GM18502 (cell line): ENCODE measurements around the gene MUCL1.
"Not testable (repeated sequence)": the region's sequence is repeated elsewhere in the genome, so short reads cannot be mapped to it uniquely, and the experiment has no call there.

Experiments
- ATAC-seq: cut with Tn5 transposase; IDR thresholded peaks from one replicate; pipeline ENCODE4 v1.9.1; 2021; ENCODE audit warnings: mild to moderate bottlenecking; ENCODE audit not compliant: unreplicated experiment, poor library complexity

The MUCL1 gene, protein sequence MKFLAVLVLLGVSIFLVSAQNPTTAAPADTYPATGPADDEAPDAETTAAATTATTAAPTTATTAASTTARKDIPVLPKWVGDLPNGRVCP

DNA sequence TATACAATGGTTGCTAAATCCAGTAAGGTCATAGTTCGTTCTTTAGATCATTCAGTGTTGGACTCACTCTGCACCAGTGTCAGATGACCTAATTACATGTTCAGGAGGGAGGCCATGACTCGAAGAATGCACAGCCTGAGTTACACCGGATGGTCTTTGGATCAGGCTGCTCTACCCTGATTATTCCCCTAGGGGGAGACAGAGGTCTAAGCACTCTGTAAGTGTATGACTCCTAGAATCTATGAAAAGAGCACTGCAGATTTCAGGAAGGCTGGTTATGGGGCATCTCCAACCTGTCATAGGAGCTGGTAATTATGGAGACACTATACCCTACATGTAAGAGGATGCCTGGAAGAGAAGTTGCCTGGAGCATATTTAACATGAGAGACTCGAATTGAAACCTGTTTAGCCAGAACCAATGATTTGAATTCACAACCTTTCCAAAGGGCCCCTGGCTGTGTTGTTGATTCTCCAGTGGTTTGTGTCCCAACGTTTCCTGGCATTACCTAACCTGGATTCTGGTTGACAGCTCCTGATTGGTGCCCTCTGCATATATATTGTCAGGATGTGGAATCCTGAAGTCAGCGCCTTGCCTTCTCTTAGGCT lies at the start of gene MUCL1:
Gene MUCL1, plus strand, starts transcription at position 584 of the 606 bp plus-strand sequence. CDS start 67 bp downstream, outside the sequence.
- peak; percentile 95 for ATAC-seq

DNA sequence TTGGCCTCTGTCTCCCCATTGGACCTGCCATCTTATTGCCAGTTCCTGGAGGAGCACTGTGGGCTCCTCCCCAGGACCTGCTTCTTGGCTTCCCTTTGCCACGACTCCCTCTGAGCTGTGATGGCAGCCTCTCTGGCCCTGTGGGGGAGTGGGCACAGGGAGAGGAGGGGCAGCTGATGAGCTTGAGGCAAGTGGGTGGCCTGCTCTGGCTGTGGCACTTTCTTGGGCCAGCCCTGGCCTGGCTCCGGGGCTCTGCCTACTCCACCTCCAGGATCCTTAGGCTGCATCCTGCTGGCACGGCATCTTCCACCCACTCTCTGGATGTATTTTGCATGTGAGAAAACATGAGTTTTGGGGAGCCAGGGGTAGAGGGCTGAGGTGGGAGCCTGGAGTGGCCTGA lies 32.6 kb upstream of the MUCL1 start:
- no peak for ATAC-seq

DNA sequence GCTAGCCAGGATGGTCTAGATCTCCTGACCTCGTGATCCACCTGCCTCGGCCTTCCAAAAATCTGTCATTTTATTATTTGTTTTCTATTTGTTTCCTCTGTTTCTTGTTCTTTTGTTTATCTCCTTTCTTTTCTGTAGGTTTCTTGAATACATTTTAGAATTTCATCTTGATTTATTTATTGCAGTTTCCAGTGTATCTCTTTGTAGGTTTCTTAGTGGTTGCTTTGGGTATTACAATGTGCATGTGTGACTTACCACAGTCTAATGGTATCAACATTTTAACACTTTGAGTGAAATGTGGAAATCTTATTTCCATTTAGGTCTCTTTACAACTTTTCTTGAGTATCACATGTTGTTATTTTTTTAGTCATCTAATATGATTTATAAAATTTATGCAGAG lies 29.9 kb upstream of the MUCL1 start:
- ATAC-seq: no peak

DNA sequence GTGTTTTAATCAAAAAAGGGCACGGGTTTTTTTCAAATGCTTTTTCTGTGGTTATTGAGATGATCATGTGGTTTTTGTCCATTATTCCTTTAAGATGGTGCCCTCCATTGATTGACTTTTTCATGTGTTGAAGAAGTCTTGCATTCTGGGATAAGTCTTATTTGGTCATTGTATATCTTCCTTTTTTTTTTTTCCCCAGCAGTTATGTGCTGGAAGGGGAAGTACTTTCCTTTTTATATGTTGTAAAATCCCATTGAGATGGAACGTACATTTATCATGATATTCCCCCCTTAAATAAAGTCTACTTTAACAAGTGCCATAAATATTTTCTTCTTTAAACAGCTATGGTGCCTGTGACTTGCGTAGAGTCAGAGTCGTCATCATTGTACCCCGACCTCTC lies 24.8 kb upstream of the MUCL1 start:
- no peak for ATAC-seq

DNA sequence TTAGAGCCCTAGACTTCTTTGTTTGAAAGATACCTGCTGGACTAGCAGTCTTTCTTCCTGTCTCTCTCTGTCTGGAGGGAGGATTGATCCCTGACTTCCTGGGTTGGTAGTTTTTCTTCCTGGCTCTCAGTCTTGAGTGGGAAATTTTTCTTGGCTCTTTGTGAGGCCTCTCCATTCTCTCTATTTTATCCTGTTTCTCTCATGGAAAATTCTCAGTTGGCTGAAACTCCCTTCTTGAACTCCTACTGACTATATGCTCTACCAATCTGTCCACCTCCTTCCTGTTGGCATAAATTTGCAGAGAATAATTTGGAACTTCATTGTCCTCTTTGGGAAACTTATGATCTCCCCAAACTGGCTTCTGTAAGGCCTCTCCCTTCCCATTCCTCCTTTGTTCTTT lies 24.1 kb upstream of the MUCL1 start:
- no peak for ATAC-seq

DNA sequence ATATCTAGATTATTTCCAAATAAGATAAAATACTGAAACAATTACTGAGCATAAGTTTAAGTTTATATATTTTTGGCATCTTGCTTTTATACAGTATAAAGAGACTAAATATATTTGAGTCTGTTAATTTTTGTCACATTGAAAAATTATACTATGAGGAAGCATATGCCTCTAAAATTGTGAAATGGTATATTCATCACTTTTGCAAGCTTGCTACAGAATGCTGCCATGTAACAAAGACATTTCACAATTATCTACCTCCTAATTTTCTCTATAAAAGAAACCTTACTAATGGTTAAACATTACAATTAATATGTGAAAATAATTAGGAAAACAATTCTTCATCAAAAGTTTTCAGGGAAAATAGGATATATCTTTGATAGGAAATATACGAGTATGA lies 22.7 kb upstream of the MUCL1 start:
- ATAC-seq: no peak

DNA sequence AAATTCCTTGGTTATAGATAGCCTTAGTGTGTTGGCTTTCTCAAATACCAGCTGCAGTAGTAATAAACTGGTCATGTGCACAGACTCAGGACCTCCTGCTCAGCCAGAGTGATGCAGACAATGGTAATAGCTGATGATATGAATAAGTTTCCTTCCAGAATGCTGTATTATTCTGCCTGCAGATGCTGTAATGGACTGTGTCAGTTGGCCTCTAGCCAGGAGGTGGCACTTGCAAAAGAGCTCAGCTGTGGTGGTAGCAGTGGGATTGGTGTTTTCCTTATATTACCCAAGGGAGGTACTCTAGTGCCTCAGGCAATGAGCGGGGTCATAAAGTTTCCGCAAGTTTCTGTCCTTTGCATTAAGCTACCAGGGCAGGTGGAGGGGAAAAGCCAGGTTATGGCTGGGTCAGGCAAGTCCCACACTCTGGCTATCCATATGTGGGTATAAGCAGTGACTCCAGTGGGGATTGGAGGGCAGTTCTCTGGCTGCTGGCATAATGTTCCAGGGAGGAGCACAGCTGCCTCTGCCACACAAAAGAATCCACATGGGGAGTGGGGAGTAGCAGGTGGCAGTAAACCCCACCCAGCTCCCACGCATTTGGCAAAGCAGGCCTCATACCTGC lies 14.0 kb upstream of the MUCL1 start:
- ATAC-seq: no peak

DNA sequence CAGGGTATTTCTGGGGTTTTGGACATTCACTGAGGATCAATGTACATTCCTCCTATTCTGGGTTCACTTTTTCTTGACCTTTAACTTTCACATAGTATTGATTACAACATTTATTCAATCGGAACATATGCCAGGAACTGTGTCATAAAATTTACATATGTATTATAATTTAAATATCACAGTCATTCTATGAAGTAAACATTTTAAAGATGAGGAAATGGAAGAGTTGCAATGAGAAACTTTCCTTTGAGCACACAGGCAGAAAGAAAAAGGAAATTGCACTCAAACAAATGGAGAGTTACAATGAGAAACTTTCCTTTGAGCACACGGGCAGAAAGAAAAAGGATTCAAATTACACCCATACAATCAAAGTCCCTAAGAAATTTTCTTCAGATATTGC lies 3.1 kb downstream of the MUCL1 start:
- no peak for ATAC-seq

DNA sequence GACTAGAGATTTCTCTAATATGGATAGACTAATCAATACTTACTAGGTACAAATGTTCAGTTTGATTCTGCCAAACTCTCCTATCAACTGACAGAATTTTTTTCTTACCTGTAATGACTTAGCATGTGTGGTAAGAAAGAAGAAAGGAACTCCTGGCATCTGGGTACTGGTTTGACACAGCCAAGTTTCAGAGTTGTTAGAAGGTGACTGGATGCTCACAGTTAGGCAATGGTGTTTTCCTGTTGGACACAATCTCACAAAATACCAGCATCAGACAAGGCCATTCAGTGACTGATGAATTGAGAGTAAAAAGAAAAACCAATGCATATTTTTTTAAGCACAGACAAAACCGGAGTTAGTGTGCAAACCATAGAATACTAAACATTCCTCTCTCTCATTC lies 4.2 kb downstream of the MUCL1 start:
- ATAC-seq: no peak

DNA sequence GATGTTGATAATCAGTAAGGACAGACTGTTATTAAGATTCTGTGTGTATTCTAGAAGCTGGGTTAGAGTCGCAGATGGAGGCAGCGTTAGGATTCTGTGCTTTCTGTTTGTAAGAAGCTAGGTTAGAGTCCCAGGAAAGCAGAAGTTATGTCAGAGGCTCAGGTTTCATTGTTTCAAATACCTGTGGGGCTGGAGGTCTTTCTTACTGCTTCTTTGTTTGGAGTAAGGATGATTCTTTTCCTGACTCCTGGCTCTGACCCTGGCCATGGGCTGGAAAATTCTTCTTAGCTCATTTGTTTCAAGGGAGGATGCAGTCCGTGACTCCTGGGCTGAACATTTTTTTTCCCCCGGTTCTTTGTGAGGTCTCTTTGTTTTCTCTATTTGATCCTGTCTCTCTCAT lies 5.2 kb downstream of the MUCL1 start:
- no peak for ATAC-seq

DNA sequence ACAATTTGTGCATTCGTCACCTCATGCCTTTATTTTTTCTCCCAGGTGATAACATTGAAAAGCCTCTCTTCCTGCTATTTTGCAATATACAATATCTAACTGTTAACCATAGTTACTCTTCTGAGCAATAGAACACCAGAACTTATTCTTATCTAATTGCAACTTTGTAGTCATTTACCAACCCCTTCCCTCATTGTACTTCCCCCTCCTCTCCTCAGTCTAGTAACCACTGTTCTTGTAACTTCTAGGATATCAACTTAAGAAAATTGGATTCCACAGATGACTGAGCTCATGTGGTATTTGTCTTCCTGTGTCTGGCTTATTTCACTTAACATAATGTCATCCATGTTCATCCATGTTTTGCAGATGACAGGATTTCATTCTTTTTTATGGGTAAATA lies 7.6 kb downstream of the MUCL1 start:
- ATAC-seq: no peak

DNA sequence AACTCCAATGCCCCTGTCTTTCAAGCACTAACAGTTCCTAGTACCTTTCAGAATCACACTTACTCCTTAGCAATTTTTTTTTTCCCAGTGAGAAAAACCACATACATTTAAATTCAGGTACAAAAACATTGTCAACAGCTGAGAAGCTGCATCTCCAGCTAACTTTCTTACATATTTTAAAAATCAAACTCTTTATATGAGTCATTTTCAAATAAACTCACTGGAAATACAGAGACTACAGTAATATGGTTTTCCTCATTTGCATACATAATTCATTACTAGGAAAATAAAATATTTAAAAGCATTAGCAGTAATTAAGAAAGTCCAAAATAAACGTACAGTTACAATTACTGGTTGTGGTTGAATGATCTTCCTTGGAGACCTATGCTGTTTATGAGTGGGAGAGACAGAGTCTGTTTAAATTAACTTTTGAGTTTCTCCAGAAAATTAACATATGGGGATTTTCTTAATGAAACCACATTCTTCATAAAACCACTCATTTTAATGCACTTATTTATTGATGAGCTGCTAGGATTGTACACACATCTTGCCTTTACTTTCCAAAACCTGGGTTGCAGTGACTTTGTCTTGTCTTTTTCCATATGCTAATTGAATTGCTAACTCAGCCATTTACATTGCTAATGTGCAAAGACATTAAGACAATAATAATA lies 9.8 kb downstream of the MUCL1 start:
- ATAC-seq: no peak

DNA sequence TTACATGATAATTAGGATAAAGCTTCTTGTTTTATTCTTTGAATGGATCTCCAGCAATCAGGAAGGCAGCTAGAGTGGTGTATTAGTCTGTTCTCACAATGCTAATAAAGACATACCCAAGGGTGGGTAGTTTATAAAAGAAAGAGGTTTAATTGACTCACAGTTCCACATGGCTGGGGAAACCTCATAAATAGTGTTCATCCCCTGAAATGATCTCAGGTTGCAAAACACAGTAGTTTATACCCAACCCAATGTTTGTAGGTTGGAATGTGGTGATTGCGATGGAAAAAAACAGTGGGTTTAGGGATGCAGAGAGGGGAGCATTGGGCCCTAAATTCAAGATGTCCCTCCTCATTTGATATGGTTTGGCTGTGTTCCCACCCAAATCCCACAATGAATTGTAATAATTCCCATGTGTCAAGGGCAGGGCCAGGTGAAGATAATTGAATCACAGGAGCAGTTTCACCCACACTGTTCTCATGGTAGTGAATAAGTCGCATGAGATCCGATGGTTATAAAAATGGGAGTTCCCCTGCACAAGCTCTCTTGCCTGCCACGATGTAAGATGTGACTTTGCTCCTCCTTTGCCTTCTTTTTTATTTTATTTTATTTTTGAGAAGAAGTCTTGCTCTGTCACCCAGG lies 11.5 kb downstream of the MUCL1 start:
- ATAC-seq: no peak

DNA sequence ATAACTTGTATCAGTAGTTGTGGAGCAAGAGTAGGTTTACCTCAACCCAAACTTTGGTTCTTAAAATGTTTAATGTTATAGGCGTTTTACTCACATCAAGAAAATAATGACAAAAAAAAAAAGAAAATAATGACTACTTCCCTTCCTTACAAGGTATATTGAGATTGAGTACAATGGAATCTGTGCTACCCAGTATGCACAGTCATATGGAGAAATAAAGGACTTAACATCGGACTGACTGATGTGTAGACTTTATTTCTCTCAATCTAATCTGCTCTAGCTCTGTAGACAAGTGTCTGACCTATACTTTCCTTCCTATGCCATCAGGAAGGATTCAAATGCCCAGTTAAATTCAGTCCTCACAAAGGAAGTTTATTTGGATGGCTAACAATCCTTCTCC lies 14.4 kb downstream of the MUCL1 start:
- no peak for ATAC-seq

DNA sequence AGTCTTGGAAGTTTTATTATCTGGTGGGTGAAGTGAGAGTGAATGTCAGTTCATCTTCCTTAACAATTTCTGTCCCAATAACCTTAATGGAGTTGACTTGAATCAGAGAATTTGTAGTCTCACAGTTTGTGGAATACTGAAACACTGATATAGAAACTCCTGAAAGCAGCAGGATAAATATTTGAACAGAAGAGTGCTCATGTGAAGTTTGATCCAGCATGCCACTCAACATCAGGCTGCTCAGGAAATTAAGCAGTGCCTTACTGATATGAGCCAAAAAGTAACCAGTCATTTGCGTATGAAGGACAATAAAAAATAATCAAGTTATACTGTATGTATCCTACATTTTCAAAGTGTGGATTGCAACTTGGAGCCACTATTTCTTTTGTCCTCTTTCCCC lies 15.7 kb downstream of the MUCL1 start:
- no peak for ATAC-seq

DNA sequence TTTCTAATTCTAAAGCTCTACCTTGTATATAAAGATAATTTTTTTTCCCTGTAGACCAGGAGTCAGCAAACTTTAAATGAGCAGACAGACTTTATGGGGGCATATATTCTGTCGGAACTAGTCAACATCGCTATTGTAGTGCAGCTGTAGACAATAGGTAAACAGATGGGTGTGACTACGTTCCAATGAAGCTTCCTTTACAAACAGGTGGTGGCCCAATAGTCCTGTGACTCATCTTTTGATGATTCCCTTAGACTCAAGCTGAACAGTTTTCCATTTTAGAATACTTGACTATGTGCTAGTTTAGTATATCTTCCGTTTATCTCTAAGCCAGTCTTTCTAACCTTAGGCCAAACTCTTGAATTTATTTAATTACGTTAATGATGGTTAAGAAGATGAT lies 16.3 kb downstream of the MUCL1 start:
- ATAC-seq: no peak

DNA sequence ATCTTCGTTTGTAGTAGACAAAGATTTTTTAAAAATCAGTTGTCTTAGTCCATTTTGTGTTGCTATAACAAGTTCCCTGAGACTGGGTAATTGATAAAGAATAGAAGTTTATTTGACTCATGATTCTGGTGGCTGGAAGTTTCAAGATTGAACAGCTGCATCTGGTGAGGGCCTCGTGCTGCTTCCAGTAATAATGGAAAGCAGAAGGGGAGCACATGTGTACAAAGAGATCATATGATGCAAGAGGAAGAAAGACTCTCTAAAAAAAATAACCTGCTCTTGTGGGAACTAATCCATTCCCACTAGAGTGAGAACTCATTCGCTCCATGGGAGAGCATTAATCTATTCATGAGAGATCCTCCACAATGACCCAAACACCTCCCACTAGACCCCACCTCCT lies 24.8 kb downstream of the MUCL1 start:
- ATAC-seq: no peak

DNA sequence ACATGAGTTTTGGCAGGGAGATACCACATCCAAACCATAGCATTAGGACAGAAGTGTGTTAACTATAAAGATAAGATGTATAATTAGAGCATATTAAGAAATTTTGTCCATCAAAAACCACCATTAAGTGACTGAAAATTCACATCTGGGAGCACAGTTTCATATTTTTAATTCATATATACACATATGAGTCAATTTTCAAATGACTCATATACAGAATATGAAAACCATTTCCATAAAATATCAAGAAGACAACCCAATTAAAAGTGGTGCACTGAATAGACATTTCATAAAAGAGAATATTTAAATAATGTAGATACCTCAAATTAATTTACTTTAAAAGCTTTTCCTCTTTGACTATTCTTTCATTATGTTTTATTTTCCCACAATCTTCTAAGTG lies 25.3 kb downstream of the MUCL1 start:
- ATAC-seq: no peak

DNA sequence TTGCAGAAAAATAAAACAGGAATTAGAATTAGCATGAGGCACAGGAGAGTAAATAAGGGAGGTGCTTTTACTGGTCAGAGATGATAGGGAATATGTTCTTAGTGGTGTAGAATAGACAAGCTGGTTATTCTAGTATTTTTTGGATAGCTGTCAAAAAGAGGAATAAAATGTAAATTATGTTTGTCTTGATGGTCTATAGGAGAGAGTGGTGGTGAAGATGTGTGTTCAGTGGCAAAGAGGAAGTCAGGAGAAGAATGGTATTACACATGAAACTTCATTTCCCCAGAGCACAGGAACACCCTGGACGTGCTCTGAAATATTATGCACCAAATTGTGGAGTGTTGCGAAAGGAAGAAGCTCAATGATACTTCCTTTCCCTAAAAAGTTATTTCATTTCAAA lies 27.8 kb downstream of the MUCL1 start:
- ATAC-seq: no peak

DNA sequence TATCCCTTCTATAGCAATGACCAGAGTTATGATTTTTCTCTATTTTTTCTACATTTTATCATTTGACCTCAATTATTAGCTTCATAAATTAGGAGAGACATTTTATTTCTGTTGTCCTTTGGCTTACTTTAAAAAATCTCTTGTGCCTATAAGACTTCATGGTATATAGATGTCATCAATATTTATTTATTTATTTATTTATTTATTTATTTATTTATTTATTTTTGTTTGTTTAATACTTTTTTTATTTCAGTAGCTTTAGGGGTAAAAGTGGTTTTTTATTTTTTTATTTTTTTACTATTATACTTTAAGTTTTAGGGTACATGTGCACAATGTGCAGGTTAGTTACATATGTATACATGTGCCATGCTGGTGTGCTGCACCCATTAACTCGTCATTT lies 28.3 kb downstream of the MUCL1 start:
- not testable (repeated sequence) for ATAC-seq

DNA sequence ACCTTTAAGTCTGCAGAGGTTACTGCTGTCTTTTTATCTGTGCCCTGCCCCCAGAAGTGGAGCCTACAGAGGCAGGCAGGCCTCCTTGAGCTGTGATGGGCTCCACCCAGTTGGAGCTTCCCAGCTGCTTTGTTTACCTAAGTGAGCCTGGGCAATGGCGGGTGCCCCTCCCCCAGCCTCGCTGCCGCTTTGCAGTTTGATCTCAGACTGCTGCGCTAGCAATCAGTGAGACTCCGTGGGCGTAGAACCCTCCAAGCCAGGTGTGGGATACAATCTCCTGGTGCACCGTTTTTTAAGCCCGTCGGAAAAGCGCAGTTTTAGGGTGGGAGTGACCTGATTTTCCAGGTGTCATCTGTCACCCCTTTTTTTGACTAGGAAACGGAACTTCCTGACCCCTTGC lies 34.1 kb downstream of the MUCL1 start:
- not testable (repeated sequence) for ATAC-seq
